Regular cardiac myocyte (primary cell): ENCODE data around the gene PLG. TPM values are rescaled to one million over a fixed set of nuclear protein-coding genes. Genes with fewer than 3 reads are reported as not detected.

ENCODE experiments used
- total RNA-seq: library from RNA; depleted of rRNA; stranded (reverse); fragments of >200 nt; gene quantifications from 2 replicates; pipeline ENCODE4 v1.2.3, GENCODE V29; 2014

PLG gene
- 0.28 TPM in 1 of 2 replicates, not detected in the other for total RNA-seq

DNA sequence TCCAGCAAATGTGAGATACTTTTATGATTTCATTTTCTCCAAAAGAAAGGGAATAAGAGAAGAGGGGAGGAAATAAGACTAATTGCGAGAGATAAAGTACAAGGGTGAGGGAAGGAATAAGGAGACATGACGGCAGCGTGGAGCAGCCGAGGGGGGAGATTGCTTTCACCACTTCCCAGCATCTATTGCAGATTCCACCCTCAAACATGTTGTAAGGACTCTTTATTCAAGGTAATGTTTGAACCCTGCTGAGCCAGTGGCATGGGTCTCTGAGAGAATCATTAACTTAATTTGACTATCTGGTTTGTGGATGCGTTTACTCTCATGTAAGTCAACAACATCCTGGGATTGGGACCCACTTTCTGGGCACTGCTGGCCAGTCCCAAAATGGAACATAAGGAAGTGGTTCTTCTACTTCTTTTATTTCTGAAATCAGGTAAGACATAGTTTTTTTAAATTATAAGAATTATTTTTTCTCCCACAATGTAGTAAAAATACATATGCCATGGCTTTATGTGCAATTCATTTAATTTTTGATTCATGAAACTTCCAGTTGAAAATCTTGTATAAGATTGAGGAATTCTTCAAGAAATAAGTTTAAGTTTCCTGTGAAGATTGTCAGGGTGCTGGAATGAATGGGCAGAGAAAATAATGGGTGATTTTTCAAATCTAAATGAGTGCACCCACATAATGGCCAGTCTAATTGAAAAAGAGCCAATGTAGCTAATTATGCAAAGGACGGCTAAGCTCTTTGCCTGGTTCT lies at the start of gene PLG:
Gene PLG (plus strand): TSS at position 327 of the 763 bp plus-strand sequence. CDS start 61 bp downstream, at position 388.

DNA sequence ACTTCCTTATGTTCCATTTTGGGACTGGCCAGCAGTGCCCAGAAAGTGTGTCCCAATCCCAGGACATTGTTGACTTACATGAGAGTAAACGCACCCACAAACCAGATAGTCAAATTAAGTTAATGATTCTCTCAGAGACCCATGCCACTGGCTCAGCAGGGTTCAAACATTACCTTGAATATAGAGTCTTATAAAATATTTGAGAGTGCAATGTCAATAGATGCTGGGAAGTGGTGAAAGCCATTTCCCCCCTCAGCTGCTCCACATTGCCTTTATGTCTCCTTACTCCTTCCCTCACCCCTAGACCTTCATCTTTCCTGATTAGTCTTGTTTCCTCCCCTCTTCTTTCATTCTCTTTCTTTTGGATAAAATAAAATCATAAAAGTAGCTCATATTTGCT lies 37.8 kb upstream of the PLG start, which contains the start of gene LPA:
Gene LPA (minus strand): TSS at position 78 of the 400 bp plus-strand sequence. CDS start 61 bp downstream, at position 17.

Other genes starting within 250 kb of the PLG start
- gene LPA, start 38.0 kb upstream of the PLG start, total RNA-seq, result under 0.01 TPM in 1 of 2 replicates, not detected in the other